ENCODE measurements around the gene UROC1.

The UROC1 gene

GRCh38 chr3:126540951-126541627 is 23.5 kb upstream of the UROC1 start:
- Histone ChIP-seq H3K27me3 (peaks cover 0 to 74% of the 10 kb centered on the region in 2 donors), H3K27ac (no peak overlapping the region), H3K36me3 (no peaks in the 10 kb centered on the region), H3K4me1 (peaks cover 0 to 7% (median 3%) of the 10 kb centered on the region in 4 donors), H3K9me3 (no peaks in the 10 kb centered on the region), H3K4me3 (no peak overlapping the region)
- intact Hi-C loops (cut with DNase I; ENCODE audit: low total_unique reads): no loop called here
- DNase-seq: peak in 1 of 2 donors; percentile 51
- TF ChIP-seq, protein P1, sequence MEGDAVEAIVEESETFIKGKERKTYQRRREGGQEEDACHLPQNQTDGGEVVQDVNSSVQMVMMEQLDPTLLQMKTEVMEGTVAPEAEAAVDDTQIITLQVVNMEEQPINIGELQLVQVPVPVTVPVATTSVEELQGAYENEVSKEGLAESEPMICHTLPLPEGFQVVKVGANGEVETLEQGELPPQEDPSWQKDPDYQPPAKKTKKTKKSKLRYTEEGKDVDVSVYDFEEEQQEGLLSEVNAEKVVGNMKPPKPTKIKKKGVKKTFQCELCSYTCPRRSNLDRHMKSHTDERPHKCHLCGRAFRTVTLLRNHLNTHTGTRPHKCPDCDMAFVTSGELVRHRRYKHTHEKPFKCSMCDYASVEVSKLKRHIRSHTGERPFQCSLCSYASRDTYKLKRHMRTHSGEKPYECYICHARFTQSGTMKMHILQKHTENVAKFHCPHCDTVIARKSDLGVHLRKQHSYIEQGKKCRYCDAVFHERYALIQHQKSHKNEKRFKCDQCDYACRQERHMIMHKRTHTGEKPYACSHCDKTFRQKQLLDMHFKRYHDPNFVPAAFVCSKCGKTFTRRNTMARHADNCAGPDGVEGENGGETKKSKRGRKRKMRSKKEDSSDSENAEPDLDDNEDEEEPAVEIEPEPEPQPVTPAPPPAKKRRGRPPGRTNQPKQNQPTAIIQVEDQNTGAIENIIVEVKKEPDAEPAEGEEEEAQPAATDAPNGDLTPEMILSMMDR (IDR thresholded peaks at IDR 0.05): no peak

DNA sequence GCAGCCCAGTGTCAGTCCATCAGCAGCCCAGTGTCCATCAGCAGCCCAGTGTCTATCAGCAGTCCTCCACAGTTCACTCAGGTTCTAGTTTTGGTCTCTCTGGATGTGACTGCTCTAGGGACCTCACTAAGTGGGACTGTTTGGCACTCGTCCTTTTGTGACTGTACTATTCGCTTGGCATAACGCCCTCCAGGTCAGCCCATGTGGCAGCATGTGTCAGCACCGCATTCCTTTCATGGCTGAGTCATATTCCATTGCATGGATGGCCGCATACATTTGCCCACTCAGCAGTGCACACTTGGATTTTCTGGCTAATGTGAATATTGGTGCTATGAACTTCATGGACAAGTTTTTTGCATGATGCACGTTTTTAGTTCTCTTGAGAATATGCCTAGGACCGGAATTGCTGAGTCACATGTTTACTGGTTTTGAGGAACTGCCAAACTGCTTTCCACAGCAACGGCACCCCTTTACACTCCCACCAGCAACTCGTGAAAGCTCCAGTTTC is 22.8 kb upstream of the UROC1 start:
- intact Hi-C loops (cut with DNase I; ENCODE audit: low total_unique reads): no loop called here
- DNase-seq: peak; percentile 26 to 65
- Histone ChIP-seq H3K36me3 (no peaks in the 10 kb centered on the region), H3K27me3 (peaks cover 0 to 75% of the 10 kb centered on the region in 2 donors), H3K4me1 (peaks cover 0 to 7% (median 3%) of the 10 kb centered on the region in 4 donors), H3K9me3 (no peaks in the 10 kb centered on the region), H3K27ac (no peak overlapping the region), H3K4me3 (no peak overlapping the region)
- TF ChIP-seq, protein P1 (IDR thresholded peaks at IDR 0.05): no peak

DNA sequence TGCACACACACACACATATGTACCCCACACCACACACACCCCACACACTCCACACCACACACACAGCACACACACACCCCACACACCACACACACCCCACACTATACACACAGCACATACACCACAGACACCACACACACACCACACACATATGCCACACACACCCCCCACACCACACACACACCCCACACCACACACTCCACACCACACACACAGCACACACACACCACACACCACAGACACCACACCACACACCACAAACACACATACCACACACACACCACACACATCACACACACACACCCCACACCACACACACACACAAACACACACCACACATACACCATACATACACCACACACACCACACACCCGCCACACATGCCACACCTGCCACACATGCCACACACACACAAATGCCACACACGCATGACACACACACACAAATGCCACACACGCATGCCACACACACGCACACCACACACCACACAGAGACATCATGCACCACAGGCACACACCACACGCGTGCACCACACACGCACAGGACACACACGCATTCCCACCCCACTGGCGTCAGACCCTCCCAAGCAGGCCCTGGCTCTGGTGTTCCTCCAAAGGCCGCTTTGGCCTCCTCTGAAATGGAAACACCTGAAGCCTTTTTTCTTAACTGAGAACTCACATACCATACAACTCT is 22.1 kb upstream of the UROC1 start:
- Histone ChIP-seq H3K4me1 (peaks cover 0 to 7% (median 3%) of the 10 kb centered on the region in 4 donors), H3K27me3 (peaks cover 0 to 76% of the 10 kb centered on the region in 2 donors), H3K27ac (no peak overlapping the region), H3K36me3 (no peaks in the 10 kb centered on the region), H3K9me3 (no peaks in the 10 kb centered on the region), H3K4me3 (no peak overlapping the region)
- intact Hi-C loops (cut with DNase I; ENCODE audit: low total_unique reads): no loop called here
- TF ChIP-seq, protein P1 (IDR thresholded peaks at IDR 0.05): no peak
- peak in 1 of 2 donors; percentile 31 for DNase-seq

GRCh38 chr3:126538966-126539365 is 21.4 kb upstream of the UROC1 start:
- TF ChIP-seq, protein P1 (IDR thresholded peaks at IDR 0.05): no peak
- peaks cover 0 to 74% of the 10 kb centered on the region in 2 donors for H3K27me3 ChIP-seq
- intact Hi-C loops (cut with DNase I; ENCODE audit: low total_unique reads): no loop called here
- H3K9me3 ChIP-seq: no peaks in the 10 kb centered on the region
- no peak overlapping the region for H3K4me3 ChIP-seq
- no peak overlapping the region for H3K27ac ChIP-seq
- peaks cover 0 to 7% (median 3%) of the 10 kb centered on the region in 4 donors for H3K4me1 ChIP-seq
- peak in 1 of 2 donors; percentile 1 for DNase-seq
- H3K36me3 ChIP-seq: no peaks in the 10 kb centered on the region

DNA sequence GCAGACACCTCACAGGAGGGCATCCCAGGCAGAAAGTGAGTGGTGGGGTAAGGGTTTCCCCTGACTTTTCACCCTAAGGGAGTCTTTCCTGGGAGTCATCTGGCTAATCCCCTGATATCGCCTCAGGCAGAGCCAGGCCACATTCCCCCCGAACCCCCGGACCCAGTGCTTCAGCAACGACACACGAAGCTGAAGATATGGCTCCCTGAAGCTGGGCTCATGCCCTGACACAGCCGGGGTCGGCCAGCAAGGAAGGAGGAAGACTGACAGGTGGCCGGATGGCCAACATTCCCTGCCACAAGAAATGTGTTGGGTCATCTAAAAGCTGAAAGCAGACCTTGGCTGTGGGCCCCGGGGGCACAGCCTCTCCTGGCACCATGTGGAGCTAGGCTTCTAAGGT is 20.7 kb upstream of the UROC1 start:
- peak; percentile 14 to 58 for DNase-seq
- no peaks in the 10 kb centered on the region for H3K9me3 ChIP-seq
- no peak overlapping the region for H3K4me3 ChIP-seq
- H3K27me3 ChIP-seq: peaks cover 0 to 68% of the 10 kb centered on the region in 2 donors
- intact Hi-C loops (cut with DNase I; ENCODE audit: low total_unique reads): no loop called here
- peaks cover 0 to 7% (median 3%) of the 10 kb centered on the region in 4 donors for H3K4me1 ChIP-seq
- no peaks in the 10 kb centered on the region for H3K36me3 ChIP-seq
- H3K27ac ChIP-seq: no peak overlapping the region
- TF ChIP-seq, protein P1 (IDR thresholded peaks at IDR 0.05): no peak

Data from tibial artery (tissue), 4 donors.